Measurements from ENCODE around the gene PJA2. TPM values are rescaled to one million over a fixed set of nuclear protein-coding genes. Genes with fewer than 3 reads are reported as not detected.
"Not testable (repeated sequence)": the region's sequence is repeated elsewhere in the genome, so short reads cannot be mapped to it uniquely, and the experiment has no call there.

Gene PJA2
- total and polyA plus RNA-seq, 2 donors (not counting 3 experiments of a cell fraction or from before 2014, with no cell fraction given) = 24.4 to 64.9 TPM

GRCh38 chr5:109426075-109426474 lies 16.3 kb upstream of the PJA2 start:
- FAIRE-seq (no peak), DNase-seq (ENCODE audit: low read depth, low spot score) (no peak)
- Histone ChIP-seq H3K4me3 (replicated peaks in 1 of 3; ENCODE audit: insufficient read depth in 1 of 3, low read depth in 1 of 3, low read length in 3 of 3) (no peak overlapping the region), H3K9me1 (replicated peaks; ENCODE audit: control insufficient read depth, extremely low read depth, insufficient read depth, low read length) (no peaks in the 10 kb centered on the region), H3K27me3 (ENCODE audit: control insufficient read depth in 2 of 2, insufficient read depth in 2 of 2, low read length in 2 of 2) (no peaks in the 10 kb centered on the region), H2AFZ (ENCODE audit: low read depth, low read length) (no peak overlapping the region), H3K4me1 (ENCODE audit: control insufficient read depth, extremely low read depth, insufficient read depth, low read length) (no peaks in the 10 kb centered on the region), H3K79me2 (ENCODE audit: control insufficient read depth, insufficient read depth, low read length) (no peaks in the 10 kb centered on the region), H3K9ac (replicated peaks; ENCODE audit: extremely low read depth, insufficient read depth, low read length) (no peak overlapping the region), H3K4me2 (ENCODE audit: insufficient read depth, low read length) (no peak overlapping the region), H3K9me3 (replicated peaks; ENCODE audit: control insufficient read depth, insufficient read depth, low read length) (no peaks in the 10 kb centered on the region), H3K36me3 (ENCODE audit: control insufficient read depth in 2 of 2, extremely low read depth in 1 of 2, insufficient read depth in 2 of 2, low read length in 2 of 2) (no peaks in the 10 kb centered on the region), H3K27ac (ENCODE audit: insufficient read depth, low read depth, low read length) (no peak overlapping the region), H4K20me1 (replicated peaks; ENCODE audit: control insufficient read depth, extremely low read depth, insufficient read depth, low read length) (no peaks in the 10 kb centered on the region)
- POLR2A ChIA-PET = no interaction called here
- BruUV-seq (replicated peaks) = no TSS peak
- CTCF ChIA-PET = no interaction called here
- dilution Hi-C loops (cut with MboI; ENCODE audit: extremely low pct_ligation_motif_present, low sequenced_read_pairs) = no loop called here
- no peak for TF ChIP-seq POLR2A (IDR thresholded peaks at IDR 0.05; ENCODE audit: low read depth, low read length)
- TF ChIP-seq JUN (IDR thresholded peaks at IDR 0.05; ENCODE audit: borderline replicate concordance, insufficient read depth, insufficient read length, low read depth) = no peak
- intact Hi-C loops (cut with micrococcal nuclease) = no loop called here

- CTCF ChIA-PET; POLR2A ChIA-PET; H3K4me2 ChIP-seq (ENCODE audit: insufficient read depth, low read length); H3K4me3 ChIP-seq (replicated peaks in 1 of 3; ENCODE audit: insufficient read depth in 1 of 3, low read depth in 1 of 3, low read length in 3 of 3); H3K9me1 ChIP-seq (replicated peaks; ENCODE audit: control insufficient read depth, extremely low read depth, insufficient read depth, low read length); FAIRE-seq; BruUV-seq (replicated peaks); H3K36me3 ChIP-seq (ENCODE audit: control insufficient read depth in 2 of 2, extremely low read depth in 1 of 2, insufficient read depth in 2 of 2, low read length in 2 of 2); H3K9me3 ChIP-seq (replicated peaks; ENCODE audit: control insufficient read depth, insufficient read depth, low read length); DNase-seq (ENCODE audit: low read depth, low spot score); H3K27ac ChIP-seq (ENCODE audit: insufficient read depth, low read depth, low read length); H4K20me1 ChIP-seq (replicated peaks; ENCODE audit: control insufficient read depth, extremely low read depth, insufficient read depth, low read length); intact Hi-C loops (cut with micrococcal nuclease); H3K27me3 ChIP-seq (ENCODE audit: control insufficient read depth in 2 of 2, insufficient read depth in 2 of 2, low read length in 2 of 2); H3K79me2 ChIP-seq (ENCODE audit: control insufficient read depth, insufficient read depth, low read length); H3K9ac ChIP-seq (replicated peaks; ENCODE audit: extremely low read depth, insufficient read depth, low read length); H2AFZ ChIP-seq (ENCODE audit: low read depth, low read length); H3K4me1 ChIP-seq (ENCODE audit: control insufficient read depth, extremely low read depth, insufficient read depth, low read length); dilution Hi-C loops (cut with MboI; ENCODE audit: extremely low pct_ligation_motif_present, low sequenced_read_pairs): not testable (repeated sequence)
Observed at GRCh38 chr5:109425521-109425920, 15.7 kb upstream of the PJA2 start.

- TF ChIP-seq MAX (IDR thresholded peaks at IDR 0.05; ENCODE audit: insufficient read depth, insufficient read length) (no peak), FOS (IDR thresholded peaks at IDR 0.05; ENCODE audit: borderline replicate concordance, insufficient read depth, low read length) (no peak), CTCF (IDR thresholded peaks at IDR 0.05; ENCODE audit: extremely low read depth in 1 of 2, insufficient read depth in 1 of 2, low read depth in 1 of 2, low read length in 2 of 2) (no peak), EZH2 (IDR thresholded peaks at IDR 0.05; ENCODE audit: borderline replicate concordance, low read depth, low read length, severe bottlenecking) (no peak), MYC (IDR thresholded peaks at IDR 0.05; ENCODE audit: low read depth, low read length) (no peak)
- H3K36me3 ChIP-seq (ENCODE audit: control insufficient read depth in 2 of 2, extremely low read depth in 1 of 2, insufficient read depth in 2 of 2, low read length in 2 of 2) = no peaks in the 10 kb centered on the region
- ChIA-PET CTCF (no interaction called here), POLR2A (no interaction called here)
- no peaks in the 10 kb centered on the region for H3K79me2 ChIP-seq (ENCODE audit: control insufficient read depth, insufficient read depth, low read length)
- DNase-seq (ENCODE audit: low read depth, low spot score) (no peak), FAIRE-seq (no peak)
- intact Hi-C loops (cut with micrococcal nuclease) = no loop called here
- BruUV-seq (replicated peaks) = no TSS peak
- no peaks in the 10 kb centered on the region for H3K9me1 ChIP-seq (replicated peaks; ENCODE audit: control insufficient read depth, extremely low read depth, insufficient read depth, low read length)
- H3K9me3 ChIP-seq (replicated peaks; ENCODE audit: control insufficient read depth, insufficient read depth, low read length) = no peaks in the 10 kb centered on the region
- H3K4me1 ChIP-seq (ENCODE audit: control insufficient read depth, extremely low read depth, insufficient read depth, low read length) = no peaks in the 10 kb centered on the region
- no peak overlapping the region for H3K4me3 ChIP-seq (replicated peaks in 1 of 3; ENCODE audit: insufficient read depth in 1 of 3, low read depth in 1 of 3, low read length in 3 of 3)
- no peaks in the 10 kb centered on the region for H3K27me3 ChIP-seq (ENCODE audit: control insufficient read depth in 2 of 2, insufficient read depth in 2 of 2, low read length in 2 of 2)
- dilution Hi-C loops (cut with MboI; ENCODE audit: extremely low pct_ligation_motif_present, low sequenced_read_pairs) = no loop called here
- no peak overlapping the region for H3K4me2 ChIP-seq (ENCODE audit: insufficient read depth, low read length)
- no peaks in the 10 kb centered on the region for H4K20me1 ChIP-seq (replicated peaks; ENCODE audit: control insufficient read depth, extremely low read depth, insufficient read depth, low read length)
- H3K9ac ChIP-seq (replicated peaks; ENCODE audit: extremely low read depth, insufficient read depth, low read length) = no peak overlapping the region
- no peak overlapping the region for H3K27ac ChIP-seq (ENCODE audit: insufficient read depth, low read depth, low read length)
- H2AFZ ChIP-seq (ENCODE audit: low read depth, low read length) = peak overlapping the region; percentile 17
Observed at GRCh38 chr5:109421956-109422355, 12.2 kb upstream of the PJA2 start.

Measured in endothelial cell of umbilical vein (primary cell).